ENCODE data around the gene SNRPA.

GRCh38 chr19:40744554-40745401 lies 6.2 kb upstream of the SNRPA start:
- no peak for TF ChIP-seq CTCF (IDR thresholded peaks at IDR 0.05)
- no peak for TF ChIP-seq POLR2AphosphoS5 (IDR thresholded peaks at IDR 0.05)

All from breast epithelium (tissue), 3 donors.